Epithelial cell of esophagus (primary cell): ENCODE measurements around the gene SLC6A6.

Experiments
- DNase-seq: peaks from one replicate; pipeline ENCODE4 v3.0.0; 2010; ENCODE audit warnings: low read depth
- H3K4me3 ChIP-seq: 2 replicates; pipeline ENCODE4 v1.5.1; 2011; ENCODE audit warnings: mild to moderate bottlenecking, low read length, control low read depth
- TF ChIP-seq, protein P1 (sequence below): IDR thresholded peaks from 2 replicates; pipeline ENCODE4 v1.5.1; 2011; ENCODE audit warnings: low read depth, mild to moderate bottlenecking, low read length, control low read depth, inconsistent platforms; ENCODE audit not compliant: insufficient read depth; ENCODE audit errors: missing control alignments

SLC6A6 gene

DNA sequence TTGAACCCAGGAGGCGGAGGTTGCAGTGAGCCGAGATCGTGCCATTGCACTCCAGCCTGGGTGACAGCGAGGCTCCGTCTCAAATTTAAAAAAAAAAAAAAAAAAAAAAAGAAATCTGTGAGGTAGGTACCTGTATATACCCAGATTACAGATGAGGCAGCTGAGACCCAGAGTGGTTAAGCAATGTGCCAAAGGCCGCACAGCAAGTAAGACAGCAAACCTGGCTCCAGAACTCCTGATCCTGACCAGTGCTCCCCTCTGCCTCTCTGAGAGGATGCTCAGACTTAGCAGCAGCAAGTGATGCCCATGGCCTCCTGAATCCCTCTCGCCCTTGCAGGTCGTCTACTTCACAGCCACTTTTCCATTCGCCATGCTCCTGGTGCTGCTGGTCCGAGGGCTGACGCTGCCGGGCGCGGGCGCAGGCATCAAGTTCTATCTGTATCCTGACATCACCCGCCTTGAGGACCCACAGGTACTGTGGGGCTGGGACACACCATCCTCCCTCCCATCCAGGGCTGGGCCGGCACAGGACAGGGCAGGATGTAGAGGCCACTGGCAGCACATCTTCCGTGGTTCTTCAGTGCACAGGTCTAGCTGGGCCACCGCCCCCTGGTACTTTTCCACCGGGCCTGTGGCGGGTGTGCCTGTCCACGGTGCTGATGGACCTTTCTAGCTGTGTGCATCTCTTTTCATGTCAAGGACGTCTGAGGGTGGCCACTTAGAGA lies 63.9 kb downstream of the SLC6A6 start:
- no peak for DNase-seq
- TF ChIP-seq, protein P1, sequence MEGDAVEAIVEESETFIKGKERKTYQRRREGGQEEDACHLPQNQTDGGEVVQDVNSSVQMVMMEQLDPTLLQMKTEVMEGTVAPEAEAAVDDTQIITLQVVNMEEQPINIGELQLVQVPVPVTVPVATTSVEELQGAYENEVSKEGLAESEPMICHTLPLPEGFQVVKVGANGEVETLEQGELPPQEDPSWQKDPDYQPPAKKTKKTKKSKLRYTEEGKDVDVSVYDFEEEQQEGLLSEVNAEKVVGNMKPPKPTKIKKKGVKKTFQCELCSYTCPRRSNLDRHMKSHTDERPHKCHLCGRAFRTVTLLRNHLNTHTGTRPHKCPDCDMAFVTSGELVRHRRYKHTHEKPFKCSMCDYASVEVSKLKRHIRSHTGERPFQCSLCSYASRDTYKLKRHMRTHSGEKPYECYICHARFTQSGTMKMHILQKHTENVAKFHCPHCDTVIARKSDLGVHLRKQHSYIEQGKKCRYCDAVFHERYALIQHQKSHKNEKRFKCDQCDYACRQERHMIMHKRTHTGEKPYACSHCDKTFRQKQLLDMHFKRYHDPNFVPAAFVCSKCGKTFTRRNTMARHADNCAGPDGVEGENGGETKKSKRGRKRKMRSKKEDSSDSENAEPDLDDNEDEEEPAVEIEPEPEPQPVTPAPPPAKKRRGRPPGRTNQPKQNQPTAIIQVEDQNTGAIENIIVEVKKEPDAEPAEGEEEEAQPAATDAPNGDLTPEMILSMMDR = no peak
- H3K4me3 ChIP-seq = no peak overlapping the region

DNA sequence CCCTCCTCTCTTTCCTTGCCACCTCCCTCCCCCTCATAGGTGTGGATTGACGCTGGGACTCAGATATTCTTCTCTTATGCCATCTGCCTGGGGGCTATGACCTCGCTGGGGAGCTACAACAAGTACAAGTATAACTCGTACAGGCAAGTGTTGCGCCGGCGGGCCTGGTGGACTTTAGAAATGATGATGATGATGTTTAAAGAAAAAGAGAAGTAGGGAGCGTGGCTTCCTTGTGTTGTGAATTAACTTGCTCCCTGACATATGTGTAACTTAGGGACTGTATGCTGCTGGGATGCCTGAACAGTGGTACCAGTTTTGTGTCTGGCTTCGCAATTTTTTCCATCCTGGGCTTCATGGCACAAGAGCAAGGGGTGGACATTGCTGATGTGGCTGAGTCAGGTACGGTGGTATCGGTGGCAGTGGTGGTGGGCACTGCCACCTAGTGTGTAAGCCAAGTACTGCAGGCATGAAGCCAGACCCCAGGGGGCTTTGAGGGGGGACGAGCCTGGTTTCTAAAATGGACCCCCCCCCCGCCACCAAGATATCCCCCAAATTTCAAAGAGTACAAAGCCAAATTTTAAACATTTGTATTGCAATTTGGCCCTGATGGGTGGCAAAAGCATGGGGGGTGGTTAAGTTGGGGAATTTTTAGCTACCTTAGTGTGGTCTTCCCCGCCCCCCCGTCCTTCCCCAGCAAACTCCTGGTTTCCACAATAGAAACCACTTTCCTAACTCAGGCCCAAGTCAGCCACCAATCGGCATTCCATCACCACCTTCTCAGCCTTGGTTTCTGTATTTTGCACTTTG lies 65.6 kb downstream of the SLC6A6 start:
- peak; percentile 38 for DNase-seq
- TF ChIP-seq, protein P1 = peak; percentile 94
- H3K4me3 ChIP-seq = no peak overlapping the region

DNA sequence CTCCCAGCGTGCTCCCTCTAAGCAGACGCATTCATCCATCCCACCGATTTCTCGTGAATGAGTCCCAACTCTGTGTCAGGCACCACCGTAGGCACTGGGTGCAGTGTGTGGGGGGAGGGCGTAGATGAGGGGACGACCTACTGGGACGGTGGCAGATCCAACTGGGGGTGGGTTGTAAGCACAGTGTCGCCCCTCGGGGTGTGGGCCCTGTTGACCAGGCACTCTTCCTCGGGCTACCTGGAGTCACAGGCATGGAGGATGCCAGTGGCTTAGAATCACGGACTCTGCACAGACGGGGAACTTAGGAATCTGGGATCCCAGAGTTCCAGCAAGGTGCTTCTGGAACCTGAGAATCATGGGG lies 66.2 kb downstream of the SLC6A6 start:
- TF ChIP-seq, protein P1 = no peak
- H3K4me3 ChIP-seq = no peak overlapping the region
- DNase-seq = no peak

DNA sequence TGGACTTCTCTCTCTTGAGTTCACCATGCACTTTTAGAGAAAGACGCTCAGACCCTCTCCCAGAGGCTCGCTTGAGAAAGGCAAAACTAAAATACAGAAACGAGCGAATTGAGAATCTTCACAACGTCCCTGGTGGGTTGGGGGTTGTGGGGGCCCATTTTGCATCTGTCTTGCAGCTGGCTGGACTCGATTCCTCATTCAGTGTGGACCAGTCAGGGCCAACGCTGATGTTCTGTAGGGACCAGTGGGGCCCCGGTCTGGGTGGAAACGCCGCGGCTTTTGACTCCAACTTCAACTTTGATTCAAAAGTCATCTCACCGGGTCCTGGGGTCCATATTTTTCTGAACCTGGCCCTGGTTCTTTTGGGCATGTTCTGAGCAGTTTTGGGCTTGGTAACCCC lies 68.1 kb downstream of the SLC6A6 start:
- H3K4me3 ChIP-seq = no peak overlapping the region
- TF ChIP-seq, protein P1 = no peak
- DNase-seq = no peak

DNA sequence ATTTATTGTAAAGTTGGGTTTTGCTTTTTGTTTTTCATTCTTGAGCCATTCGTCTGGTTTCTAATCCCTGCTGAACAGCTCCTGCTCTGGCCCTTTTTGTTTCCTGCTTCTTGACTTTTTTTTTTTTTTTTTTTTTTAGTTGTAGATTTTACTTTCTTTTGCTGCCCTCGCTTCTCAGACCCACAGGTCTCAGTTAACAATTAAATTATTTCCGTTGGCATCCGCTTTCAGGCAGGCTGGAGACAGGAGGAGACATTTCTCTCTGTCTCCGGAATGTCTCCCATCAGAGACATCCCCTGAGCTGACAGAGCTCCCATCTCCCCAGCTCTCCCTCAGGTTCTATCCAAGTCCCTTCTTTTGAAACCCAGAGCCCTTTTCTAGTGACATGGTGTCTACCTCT lies 68.6 kb downstream of the SLC6A6 start:
- H3K4me3 ChIP-seq = no peak overlapping the region
- no peak for DNase-seq
- TF ChIP-seq, protein P1 = no peak

DNA sequence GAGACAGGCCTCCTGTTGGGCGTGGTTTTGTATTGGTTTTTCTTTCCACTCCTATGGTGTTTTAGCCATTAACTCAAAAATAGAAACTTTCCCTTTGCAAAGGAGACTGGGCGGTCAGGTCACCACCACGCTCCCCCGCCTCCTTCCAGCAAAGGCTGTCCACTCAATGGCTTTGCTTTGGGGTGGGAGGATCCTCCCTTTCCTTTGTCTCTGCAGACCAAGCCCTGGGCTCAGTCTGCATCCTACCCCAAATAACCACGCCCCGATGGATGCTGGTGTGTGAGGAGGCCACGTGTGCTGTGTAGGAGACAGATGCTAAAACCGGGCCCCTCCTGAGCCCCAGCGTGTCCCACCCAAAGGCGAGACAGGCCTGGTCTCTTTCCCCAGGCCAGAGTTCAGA lies 69.3 kb downstream of the SLC6A6 start:
- no peak overlapping the region for H3K4me3 ChIP-seq
- no peak for DNase-seq
- TF ChIP-seq, protein P1 = no peak
